ES-I3 (cell line): ENCODE measurements around the gene ELF5.

Source experiments
- H3K36me3 ChIP-seq: 2 replicates; pipeline ENCODE4 v1.6.1; 2013; ENCODE audit warnings: mild to moderate bottlenecking, low read length, control low read depth, moderate library complexity; ENCODE audit not compliant: insufficient read depth
- H3K4me1 ChIP-seq: 2 replicates; pipeline ENCODE4 v1.6.1; 2013; ENCODE audit warnings: mild to moderate bottlenecking, control low read depth, low read length; ENCODE audit not compliant: insufficient read depth
- H3K9ac ChIP-seq: 2 replicates; pipeline ENCODE4 v1.6.1; 2013; ENCODE audit warnings: low read depth, mild to moderate bottlenecking, low read length, moderate library complexity
- H3K9me3 ChIP-seq: 2 replicates; pipeline ENCODE4 v1.6.1; 2013; ENCODE audit warnings: mild to moderate bottlenecking, low read length, moderate library complexity; ENCODE audit not compliant: control insufficient read depth, insufficient read depth

ELF5 gene

GRCh38 chr11:34443136-34443535 lies 70.5 kb downstream of the ELF5 start:
- H3K9ac ChIP-seq, result no peak overlapping the region
- no peaks in the 10 kb centered on the region for H3K4me1 ChIP-seq
- 0 out of 2 replicates have a peak, but pooled peaks cover 5% of the 10 kb centered on the region for H3K9me3 ChIP-seq
- H3K36me3 ChIP-seq, result no peaks in the 10 kb centered on the region

DNA sequence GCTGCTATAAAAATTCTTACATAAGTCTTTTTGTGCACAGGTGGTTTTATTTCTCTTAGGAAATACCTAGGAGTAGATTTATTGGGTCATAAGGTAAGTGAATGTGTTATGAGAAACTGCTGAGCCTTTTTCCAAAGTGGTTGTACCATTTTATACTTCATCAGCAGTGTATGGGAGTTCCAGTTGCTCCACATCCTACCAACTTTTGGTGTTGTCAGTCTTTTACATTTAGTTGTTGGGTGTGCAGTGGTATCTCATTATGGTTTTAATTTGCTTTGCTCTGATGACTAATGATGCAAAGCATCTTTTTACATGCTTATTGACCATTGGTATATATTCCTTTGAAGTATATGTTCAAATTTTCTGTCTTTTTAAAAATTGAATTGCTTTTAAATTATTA lies 71.8 kb downstream of the ELF5 start:
- 0 out of 2 replicates have a peak, but pooled peaks cover 5% of the 10 kb centered on the region for H3K9me3 ChIP-seq
- H3K36me3 ChIP-seq, result no peaks in the 10 kb centered on the region
- no peak overlapping the region for H3K9ac ChIP-seq
- H3K4me1 ChIP-seq, result no peaks in the 10 kb centered on the region

DNA sequence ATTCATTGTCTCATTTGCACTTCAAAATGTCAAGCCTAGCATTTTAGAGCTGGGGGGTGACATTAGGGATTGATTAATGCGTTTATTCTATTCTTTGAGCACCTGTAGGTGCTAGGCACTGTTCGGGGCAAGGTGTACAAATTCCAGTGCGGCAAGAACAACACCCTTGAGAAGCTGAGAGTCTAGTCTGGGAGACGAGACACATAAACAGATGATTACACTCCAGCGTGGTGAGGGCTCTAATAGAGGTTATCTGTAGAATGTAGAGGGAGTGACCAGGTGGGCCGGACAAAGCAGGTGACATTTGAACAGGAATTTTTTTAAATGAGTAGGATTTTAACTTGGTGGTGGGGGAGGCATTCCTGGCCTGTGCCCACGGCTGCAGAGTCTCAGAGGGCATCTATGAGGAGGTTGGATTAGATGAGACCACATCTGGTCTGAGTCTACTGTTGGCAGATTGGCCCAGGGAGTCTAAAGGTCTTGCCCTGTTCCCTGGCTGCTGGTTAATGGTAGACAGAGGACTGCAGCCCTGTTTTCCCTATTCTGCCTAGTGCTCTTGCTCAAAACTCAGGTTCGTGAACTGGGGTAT lies 73.9 kb downstream of the ELF5 start:
- H3K9me3 ChIP-seq, result 0 out of 2 replicates have a peak, but pooled peaks cover 5% of the 10 kb centered on the region
- H3K9ac ChIP-seq, result no peak overlapping the region
- no peaks in the 10 kb centered on the region for H3K36me3 ChIP-seq
- H3K4me1 ChIP-seq, result no peaks in the 10 kb centered on the region

GRCh38 chr11:34438529-34439507 lies 74.8 kb downstream of the ELF5 start, which contains the start of gene CAT:
Gene CAT, plus strand, starts transcription at chr11:34438934. Its CDS starts 80 bp downstream, at chr11:34439014.
- no peak within 1 kb of the TSS for H3K9ac ChIP-seq
- 0 out of 2 replicates have a peak, but pooled peaks cover 5% of the 10 kb centered on the region for H3K9me3 ChIP-seq
- H3K4me1 ChIP-seq, result no peaks in the 10 kb centered on the region
- H3K36me3 ChIP-seq, result no peaks in the 10 kb centered on the region

- Histone ChIP-seq H3K9ac (no peak overlapping the region), H3K36me3 (no peaks in the 10 kb centered on the region), H3K4me1 (no peaks in the 10 kb centered on the region), H3K9me3 (0 out of 2 replicates have a peak, but pooled peaks cover 5% of the 10 kb centered on the region)
These were observed 76.1 kb downstream of the ELF5 start for GRCh38 chr11:34437224-34438125.

DNA sequence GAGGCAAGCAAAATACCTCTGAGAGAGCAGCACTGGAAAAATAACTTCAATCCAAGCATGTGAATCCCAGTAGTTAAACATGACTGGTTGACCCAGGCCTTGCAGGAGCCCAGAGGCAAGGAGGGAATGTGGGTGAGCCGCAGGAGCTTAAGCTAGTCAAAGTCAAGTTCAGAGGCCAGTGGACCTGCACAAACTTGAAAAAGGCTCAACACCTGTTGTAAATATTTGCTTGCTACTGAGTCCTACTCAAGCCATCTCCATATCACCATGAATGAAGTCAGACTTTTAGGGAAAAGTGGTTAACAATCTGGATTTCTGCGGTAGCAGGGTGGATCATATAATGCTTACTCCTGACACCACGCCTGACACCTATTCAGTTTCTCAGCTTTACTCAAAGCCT lies 79.7 kb downstream of the ELF5 start:
- Histone ChIP-seq H3K36me3 (no peaks in the 10 kb centered on the region), H3K9ac (no peak overlapping the region), H3K9me3 (no peaks in the 10 kb centered on the region), H3K4me1 (no peaks in the 10 kb centered on the region)

- H3K9me3 ChIP-seq, result no peaks in the 10 kb centered on the region
- no peaks in the 10 kb centered on the region for H3K36me3 ChIP-seq
- H3K4me1 ChIP-seq, result no peaks in the 10 kb centered on the region
- no peak overlapping the region for H3K9ac ChIP-seq
These were observed 80.8 kb downstream of the ELF5 start for GRCh38 chr11:34432822-34433221.

GRCh38 chr11:34431979-34432378 lies 81.6 kb downstream of the ELF5 start:
- Histone ChIP-seq H3K9ac (no peak overlapping the region), H3K9me3 (no peaks in the 10 kb centered on the region), H3K4me1 (no peaks in the 10 kb centered on the region; the same call in 1 of the 2 replicates), H3K36me3 (no peaks in the 10 kb centered on the region)
